ENCODE measurements around the gene CYP2A13. TPM values are rescaled to one million over a fixed set of nuclear protein-coding genes. Genes with fewer than 3 reads are reported as not detected.
"Not testable (repeated sequence)": the region's sequence is repeated elsewhere in the genome, so short reads cannot be mapped to it uniquely, and the experiment has no call there.

The CYP2A13 gene
- total RNA-seq, 4 donors from 2014 or later, result not detected

GRCh38 chr19:41123716-41124294 is 35.6 kb downstream of the CYP2A13 start:
- no peak overlapping the region for H3K4me3 ChIP-seq
- no peak overlapping the region for H3K27ac ChIP-seq
- intact Hi-C loops (cut with DNase I; ENCODE audit: low total_unique reads), result no loop called here
- no peaks in the 10 kb centered on the region for H3K4me1 ChIP-seq
- H3K27me3 ChIP-seq, result no peaks in the 10 kb centered on the region
- no peaks in the 10 kb centered on the region for H3K9me3 ChIP-seq
- no peaks in the 10 kb centered on the region for H3K36me3 ChIP-seq
- no peak for DNase-seq
- TF ChIP-seq POLR2A (IDR thresholded peaks at IDR 0.05) (no peak), CTCF (IDR thresholded peaks at IDR 0.05) (no peak)

- DNase-seq; H3K27me3 ChIP-seq; H3K27ac ChIP-seq; H3K4me3 ChIP-seq; H3K36me3 ChIP-seq; H3K4me1 ChIP-seq; H3K9me3 ChIP-seq; intact Hi-C loops (cut with DNase I; ENCODE audit: low total_unique reads): not testable (repeated sequence)
- TF ChIP-seq CTCF (IDR thresholded peaks at IDR 0.05), result peak; percentile 23 to 55 (median 26)
Measured at GRCh38 chr19:41126765-41127203, 38.5 kb downstream of the CYP2A13 start.

GRCh38 chr19:41127362-41127761 is 39.1 kb downstream of the CYP2A13 start:
- H3K27ac ChIP-seq; DNase-seq; H3K4me1 ChIP-seq; H3K4me3 ChIP-seq; H3K27me3 ChIP-seq; H3K9me3 ChIP-seq; intact Hi-C loops (cut with DNase I; ENCODE audit: low total_unique reads); H3K36me3 ChIP-seq: not testable (repeated sequence)

- H3K4me3 ChIP-seq, result peak overlapping the region in 1 of 2 donors; percentile 3
- H3K4me1 ChIP-seq; H3K27ac ChIP-seq; intact Hi-C loops (cut with DNase I; ENCODE audit: low total_unique reads); H3K9me3 ChIP-seq; H3K36me3 ChIP-seq; H3K27me3 ChIP-seq: not testable (repeated sequence)
- peak in 2 of 4 experiments; percentile 26 to 28 for TF ChIP-seq CTCF (IDR thresholded peaks at IDR 0.05)
- peak; percentile 67 to 76 for DNase-seq
Measured at GRCh38 chr19:41127801-41128300, 39.6 kb downstream of the CYP2A13 start.

GRCh38 chr19:41128692-41129091 is 40.4 kb downstream of the CYP2A13 start:
- intact Hi-C loops (cut with DNase I; ENCODE audit: low total_unique reads), result no loop called here
- TF ChIP-seq POLR2A (IDR thresholded peaks at IDR 0.05), result no peak
- no peak for TF ChIP-seq CTCF (IDR thresholded peaks at IDR 0.05)
- no peak for DNase-seq

GRCh38 chr19:41131186-41131585 is 42.9 kb downstream of the CYP2A13 start:
- TF ChIP-seq POLR2A (IDR thresholded peaks at IDR 0.05), result no peak
- TF ChIP-seq CTCF (IDR thresholded peaks at IDR 0.05), result no peak
- Histone ChIP-seq H3K4me3 (no peak overlapping the region), H3K27ac (no peak overlapping the region), H3K27me3 (no peaks in the 10 kb centered on the region), H3K9me3 (no peaks in the 10 kb centered on the region), H3K36me3 (no peaks in the 10 kb centered on the region), H3K4me1 (no peaks in the 10 kb centered on the region)
- intact Hi-C loops (cut with DNase I; ENCODE audit: low total_unique reads), result no loop called here
- DNase-seq, result no peak

More at GRCh38 chr19:41128692-41129091, 40.4 kb downstream of the CYP2A13 start:
- Histone ChIP-seq H3K27me3 (no peaks in the 10 kb centered on the region), H3K4me1 (no peaks in the 10 kb centered on the region), H3K27ac (no peak overlapping the region), H3K36me3 (no peaks in the 10 kb centered on the region), H3K4me3 (no peak overlapping the region), H3K9me3 (no peaks in the 10 kb centered on the region)
